GM18519 (cell line): ENCODE results near the gene FN1.
A peak's percentile ranks its signal among the peaks of the same experiment; 100 is the strongest.

ENCODE experiments used
- ATAC-seq: cut with Tn5 transposase; IDR thresholded peaks from one replicate; pipeline ENCODE4 v1.9.1; 2021; ENCODE audit warnings: mild to moderate bottlenecking, moderate library complexity; ENCODE audit not compliant: unreplicated experiment, low FRiP score

The FN1 gene

DNA sequence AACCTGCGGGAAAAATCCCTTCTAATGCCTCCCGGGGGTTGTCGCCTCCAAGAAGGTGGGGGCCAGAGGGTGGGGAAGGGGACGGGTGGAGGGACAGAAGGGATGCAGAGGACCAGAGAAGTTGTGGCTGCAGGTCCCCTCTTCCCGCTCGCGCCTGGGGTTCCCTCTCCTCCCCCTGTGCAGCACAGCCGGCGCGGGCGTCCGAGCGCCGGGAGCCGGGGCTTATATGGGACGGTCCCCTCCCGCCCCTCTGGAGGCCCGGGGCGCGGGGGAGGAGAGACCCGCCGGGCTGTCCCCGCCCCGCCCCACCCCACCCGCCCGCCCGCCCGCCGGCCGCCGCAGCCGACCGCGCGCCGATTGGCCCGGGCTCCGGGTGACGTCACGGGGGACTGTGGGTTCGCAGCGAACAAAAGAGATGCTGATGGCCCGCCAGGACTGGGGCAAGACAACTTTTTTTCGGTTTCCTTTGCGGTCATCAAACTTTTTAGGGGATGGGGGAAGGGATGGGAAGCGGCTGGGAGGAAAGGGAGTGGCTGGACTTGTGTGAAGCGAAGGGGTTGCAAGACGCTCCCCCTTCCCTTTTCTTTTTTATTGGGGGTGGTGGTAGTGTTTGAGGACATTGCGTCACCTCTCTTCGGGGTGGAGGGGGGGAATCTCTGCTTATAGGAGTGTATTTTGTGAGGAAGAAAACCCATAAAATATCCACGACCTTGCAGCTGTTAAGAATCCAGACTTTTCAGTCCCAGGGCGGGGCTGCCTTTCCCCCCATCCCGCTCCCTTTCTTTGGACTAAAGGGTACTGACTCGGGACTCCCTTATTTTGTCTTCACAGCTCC is at the start of gene FN1:
Gene FN1, minus strand, starts transcription at position 199 of the 835 bp plus-strand sequence. CDS start 266 bp downstream, outside the sequence.
- ATAC-seq = no peak

DNA sequence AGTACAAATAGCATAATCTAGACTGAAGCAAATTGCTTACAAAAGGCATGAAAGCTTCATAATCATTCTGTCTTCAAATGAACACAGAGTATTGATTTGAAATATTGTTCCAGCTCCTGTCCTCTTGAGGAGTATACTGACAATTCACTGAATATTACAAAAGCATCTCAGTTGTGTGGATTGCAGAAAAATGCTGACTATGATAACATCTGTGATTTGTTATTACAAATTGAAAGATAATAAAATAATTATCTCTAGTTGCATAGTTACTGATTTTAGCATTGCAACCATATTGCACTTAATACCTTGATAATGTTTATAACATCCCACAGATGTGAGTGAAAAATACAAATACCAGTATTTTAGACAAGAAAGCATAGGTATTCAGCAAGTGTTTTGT is 49.2 kb upstream of the FN1 start:
- no peak for ATAC-seq

DNA sequence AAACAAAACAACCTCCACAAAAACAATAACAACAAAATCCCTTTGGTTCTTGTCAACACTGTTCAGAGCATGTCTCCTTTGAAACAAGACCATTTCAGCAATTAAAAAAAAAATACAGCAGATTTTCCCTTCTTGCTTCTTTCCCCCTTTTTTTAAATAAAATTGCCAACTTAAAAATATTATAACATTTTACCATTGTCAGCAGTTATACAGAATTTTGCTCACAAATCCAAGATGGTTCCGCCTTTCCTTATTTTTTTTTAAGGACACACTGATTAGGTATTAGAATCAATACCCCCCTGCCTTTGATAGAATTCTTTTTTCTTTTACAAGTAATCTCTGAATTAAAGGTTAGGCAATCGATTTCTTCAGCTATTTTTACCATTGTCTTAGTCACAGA is 48.7 kb upstream of the FN1 start:
- ATAC-seq = no peak

DNA sequence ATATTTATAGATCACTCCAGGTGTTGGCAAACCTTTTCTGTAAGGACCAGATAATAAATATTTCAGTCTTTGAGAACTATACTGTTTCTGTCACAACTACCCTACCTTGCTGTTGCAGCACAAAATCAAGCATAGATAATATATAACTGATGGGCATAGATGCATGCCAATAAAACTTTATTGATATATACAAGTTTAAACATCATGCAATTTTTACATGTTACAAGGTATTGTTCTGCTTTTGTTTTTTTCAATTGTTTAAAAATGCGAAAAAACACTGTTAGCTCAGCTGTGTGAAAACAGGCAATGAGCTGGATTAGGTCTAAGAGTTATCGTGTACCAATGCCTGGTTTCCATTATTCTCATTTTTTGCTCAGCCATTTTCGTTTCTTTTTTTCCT is 47.6 kb upstream of the FN1 start:
- no peak for ATAC-seq

DNA sequence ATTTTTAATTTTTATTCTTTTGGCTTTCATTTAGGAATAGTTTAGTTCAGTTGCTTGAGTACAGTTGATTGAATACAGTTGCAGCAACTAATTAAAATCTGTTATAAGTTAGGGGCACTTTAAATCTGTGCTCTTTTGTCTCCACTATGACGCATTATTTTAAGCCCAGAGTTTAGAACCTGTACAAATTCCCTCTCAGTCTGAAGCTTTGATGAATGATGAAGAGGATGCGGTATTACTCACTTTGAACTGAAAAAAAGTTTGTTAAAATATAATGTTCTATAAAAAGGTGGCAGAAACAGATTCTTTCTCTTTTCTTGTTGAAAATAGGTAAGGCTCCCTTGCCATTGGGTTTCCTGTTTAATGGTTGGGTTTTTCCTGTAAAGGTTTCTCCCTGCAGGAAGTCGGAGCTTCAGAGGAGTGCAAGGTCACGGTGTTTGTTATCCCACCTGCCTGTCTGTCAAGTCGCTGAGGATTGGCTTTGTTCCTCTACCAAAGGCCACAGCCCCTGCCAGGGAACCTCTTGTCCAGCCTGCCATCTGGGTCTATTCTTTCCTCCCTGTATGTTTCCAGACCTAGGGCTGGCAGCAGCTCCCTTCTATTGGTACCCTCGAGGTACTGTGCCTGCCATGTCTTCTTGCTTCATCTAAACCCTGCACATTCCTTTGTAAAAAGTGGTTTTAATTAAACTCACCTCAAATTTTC is 43.8 kb upstream of the FN1 start:
- no peak for ATAC-seq

DNA sequence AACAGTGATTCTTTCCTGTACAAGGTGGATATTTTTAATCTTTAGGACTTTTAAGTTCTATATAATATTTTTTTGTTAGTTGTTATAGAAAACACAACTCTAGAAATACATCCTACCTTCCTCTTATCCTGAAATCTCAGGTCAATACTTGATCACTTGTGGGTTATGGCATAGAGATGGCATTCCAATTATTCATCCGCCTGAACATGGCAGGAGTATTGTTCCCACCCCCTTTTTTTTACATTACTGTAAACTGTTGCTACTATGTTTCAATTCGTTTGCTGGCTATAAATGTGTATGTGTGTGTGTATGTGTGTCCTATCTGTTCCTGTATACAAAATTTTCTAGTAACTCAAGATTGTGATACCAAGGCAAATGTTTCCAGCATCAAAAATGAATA is 43.3 kb upstream of the FN1 start:
- ATAC-seq = no peak

DNA sequence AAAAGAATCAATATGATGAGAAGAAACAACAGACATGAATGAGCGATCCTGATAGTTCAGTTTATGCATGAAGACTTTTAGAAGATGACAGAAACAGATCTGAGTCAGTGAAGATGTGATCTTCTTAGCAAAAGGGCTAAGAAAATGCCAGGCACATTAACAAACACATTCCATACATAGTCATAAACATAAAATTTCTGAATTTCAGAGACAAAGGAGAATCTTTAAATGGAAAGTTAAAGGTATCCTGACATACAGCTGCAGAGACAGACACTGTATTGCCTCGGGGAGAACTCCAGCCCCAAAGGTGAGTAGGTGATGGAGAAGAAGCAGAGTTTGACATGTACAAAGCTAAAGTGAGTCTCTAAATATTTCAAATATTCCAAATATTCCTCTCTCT is 40.6 kb upstream of the FN1 start:
- no peak for ATAC-seq

DNA sequence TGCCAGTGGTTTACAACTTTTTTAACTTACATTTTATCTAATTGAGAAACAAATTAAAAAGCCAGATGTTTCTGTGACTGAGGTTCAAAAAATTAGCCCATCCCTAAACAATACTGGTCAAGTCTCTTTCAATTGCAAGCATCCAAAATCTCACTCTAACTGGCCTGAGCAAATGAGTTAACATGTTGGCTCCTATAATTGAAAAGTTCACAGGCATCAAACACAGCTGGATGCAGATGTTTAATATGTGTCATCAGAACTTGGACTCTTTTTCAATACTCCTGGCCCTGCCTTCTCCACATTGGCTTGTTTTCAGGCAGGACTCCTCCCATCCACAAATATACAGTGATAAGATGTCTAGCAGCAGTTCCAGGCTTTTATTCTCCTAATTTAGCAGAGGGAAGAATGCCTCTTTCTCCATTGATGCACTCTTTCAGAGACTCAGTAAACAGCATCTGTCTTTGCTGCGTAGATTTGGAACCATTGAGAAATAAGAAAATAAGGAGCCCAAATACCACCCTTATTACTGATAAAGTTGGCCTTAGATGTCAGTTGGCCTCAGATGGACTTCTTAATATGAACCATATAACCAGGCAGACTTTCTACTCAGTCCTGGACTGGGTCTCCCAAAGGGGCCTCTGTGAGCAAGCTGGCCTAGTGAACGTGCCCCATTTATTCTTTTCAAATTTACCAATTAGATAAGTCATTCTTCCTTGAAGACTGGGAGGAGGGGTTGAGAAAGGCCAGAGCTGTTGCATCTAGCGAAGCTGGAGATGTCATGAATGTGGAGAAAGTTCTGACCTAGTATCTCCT is 30.4 kb upstream of the FN1 start:
- no peak for ATAC-seq

DNA sequence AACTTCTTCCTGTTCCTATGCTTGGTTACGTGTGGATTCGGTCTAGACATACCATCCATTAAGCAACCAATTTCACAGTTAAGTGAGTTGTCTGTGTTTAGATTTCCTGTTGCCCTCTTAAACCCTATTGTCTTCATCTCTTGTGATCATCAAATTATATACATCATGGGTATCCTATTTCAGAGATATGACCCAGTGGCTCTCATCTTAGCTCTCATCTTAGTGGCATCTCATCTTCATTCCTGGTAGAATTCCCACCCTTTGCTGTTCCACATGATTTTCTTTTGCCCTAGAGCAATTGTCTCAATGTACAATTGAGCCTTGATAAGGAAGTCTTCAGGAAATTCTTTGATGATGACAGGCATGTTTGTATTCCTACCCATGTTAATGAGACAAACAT is 29.4 kb upstream of the FN1 start:
- ATAC-seq = no peak

DNA sequence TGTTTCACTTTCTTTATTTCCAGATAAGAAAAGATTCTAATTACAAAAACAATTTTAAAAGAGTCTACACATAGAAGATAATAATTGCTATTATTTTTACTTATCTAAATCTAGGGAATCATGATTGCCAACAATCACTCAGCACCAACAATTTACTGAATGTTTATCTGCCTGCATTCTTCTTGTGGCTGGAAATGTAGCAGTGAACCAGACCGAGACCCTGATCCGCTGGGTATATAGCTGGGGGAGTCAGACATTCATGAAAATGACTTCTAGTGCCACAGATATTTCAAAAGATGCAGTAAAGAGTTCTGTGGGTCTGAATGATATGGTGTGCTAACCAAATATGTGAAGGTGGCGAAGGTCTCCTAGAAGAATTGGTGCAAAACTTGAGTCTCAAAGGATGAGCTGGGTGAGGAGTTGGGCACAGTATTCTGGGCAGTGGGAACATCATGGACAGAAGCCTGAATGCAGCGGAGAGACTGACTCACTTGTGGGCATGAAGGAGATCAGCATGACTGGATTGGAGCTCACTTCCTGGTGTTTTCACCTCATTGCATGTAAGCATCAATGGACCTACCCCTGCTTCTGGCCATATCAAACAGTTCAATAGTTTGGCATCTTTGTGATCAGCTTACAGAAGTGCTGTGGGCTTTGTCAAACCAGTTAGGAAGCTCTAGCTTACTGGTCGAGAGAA is 26.1 kb upstream of the FN1 start:
- ATAC-seq = no peak

DNA sequence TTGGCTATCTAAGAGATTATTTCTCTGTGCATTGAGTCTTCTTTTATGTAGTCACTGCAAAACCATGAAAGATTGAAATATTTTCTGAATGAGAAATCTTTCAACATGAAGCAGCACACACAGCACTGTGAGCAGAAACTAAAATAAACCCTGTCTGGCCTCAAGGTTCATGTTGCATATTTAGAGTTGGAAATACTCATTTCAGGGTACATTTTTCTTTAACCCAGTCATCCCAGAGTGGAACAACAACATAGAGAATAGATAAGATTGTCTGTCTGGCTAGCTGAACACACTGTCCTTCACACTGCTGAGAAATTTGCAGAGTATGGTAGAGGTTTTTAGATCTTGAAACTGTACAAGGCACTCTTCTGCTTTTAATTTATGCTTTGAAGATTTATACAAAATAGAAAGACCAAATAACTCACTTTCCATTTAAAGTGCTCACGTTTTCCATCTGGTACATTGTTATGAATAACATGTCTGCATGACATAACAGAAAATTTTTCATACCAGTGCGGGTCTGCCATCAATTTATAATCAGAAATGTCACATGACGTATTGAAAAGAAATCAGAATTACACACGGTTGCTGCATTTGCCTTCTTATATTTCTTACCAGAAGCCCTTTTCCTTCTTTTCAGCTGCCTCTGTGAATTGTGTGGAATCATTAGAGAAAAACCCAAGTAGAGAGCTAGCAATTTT is 25.0 kb upstream of the FN1 start:
- no peak for ATAC-seq

DNA sequence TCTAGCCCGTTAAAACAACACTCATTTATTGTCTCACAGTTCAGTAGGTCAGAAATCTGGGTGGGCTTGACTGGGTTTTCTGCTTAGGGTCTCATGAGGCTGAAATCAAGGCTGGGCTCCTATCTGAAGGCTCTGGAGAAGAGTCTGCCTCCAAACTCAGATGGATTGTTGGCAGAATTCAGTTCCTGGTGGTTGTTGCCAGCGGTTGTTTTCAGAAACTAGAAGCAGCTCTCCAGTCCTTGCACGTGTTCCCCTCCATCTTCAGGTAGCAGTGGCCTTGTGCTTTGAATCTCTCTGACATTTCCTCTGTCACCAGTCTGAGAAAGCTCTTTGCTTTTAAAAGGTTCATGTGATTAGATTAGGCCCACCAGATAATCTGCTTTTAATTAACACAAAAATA is 20.1 kb upstream of the FN1 start:
- ATAC-seq = no peak

DNA sequence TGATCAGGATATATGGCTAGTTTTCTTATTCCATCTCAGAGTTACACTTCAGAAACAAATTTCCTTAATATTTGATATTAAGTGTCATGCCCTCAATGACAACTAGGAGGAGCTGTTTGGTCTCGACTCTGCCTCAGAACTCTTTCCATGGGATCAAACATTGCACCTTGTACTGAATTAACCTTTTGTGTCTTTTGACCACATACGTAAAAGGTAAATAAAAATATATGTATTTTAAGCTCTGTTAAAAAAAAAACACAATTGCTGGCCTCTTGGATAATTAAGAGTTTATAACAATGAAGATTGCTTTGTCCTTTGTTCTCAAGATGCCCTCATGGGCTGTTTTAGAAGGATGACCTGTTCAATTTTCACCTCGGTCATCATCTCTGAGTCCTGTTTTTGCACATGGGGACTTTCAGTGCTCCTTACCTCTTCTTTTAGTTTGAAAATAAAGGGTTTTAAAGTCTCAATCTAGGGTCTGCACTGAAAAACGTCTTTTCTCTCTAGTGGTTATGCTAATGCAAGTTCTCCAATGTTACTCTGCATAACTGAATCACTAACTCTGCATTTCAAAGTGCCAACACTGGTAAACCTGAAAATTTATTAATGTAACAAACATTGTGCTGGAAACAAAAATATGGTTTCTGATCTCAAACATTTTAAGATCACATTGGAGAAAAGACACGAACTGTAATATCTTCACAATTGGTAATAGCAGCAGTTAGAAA is 18.8 kb upstream of the FN1 start:
- peak; percentile 79 for ATAC-seq

DNA sequence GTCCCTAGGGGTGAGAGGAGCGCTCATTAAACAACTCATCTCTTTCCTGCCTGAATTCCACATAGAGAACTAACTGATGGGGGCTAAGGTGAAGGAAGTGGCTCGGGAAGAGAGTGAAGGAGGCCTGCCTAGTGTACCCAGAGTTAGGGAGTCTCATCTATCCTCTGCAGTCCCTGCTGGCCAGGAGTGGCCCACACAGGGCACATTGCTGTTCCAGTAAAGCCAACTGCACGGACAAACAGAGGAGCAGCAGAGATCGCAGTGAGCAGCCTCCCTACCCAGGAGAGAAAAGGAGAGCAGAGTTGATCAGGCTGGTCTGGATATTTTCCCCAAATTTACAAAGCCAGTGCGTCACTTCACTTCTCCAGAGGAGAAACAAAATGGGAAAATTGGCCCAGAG is 16.9 kb upstream of the FN1 start:
- ATAC-seq = no peak

DNA sequence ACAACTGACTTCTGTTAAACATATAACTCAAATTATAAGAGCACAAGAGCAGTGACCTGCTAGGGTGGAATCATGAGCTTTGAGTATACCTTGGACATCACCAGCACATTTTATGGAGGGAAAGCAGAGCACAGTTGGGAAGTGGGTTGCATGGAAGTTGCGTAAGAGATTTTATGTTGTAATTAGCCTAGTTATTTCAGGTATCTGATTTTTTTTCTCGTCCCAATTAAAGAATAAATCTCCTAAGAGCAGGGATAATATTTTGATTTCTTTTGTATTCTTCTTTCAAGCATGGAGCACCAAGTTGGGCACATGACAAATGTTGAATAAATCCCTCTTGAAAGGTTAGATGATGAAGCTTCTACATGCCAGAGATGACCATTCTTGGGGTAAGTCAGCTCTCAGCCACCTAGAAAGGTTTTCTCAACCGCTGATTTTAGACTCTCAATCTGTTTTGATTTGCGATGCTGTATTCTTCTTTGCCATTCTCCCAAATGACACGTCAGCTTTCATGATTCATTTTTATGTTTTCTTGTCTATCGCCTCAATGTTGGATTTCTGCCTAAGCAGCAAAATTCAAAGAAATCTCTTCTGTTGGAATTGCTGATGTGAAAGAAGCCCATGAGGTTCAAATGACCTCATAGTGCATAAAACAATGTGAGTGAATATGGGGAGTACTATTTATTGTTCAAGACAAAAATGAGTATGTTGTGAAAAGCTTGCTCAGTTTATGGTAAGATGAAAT is 15.3 kb upstream of the FN1 start:
- ATAC-seq = no peak

DNA sequence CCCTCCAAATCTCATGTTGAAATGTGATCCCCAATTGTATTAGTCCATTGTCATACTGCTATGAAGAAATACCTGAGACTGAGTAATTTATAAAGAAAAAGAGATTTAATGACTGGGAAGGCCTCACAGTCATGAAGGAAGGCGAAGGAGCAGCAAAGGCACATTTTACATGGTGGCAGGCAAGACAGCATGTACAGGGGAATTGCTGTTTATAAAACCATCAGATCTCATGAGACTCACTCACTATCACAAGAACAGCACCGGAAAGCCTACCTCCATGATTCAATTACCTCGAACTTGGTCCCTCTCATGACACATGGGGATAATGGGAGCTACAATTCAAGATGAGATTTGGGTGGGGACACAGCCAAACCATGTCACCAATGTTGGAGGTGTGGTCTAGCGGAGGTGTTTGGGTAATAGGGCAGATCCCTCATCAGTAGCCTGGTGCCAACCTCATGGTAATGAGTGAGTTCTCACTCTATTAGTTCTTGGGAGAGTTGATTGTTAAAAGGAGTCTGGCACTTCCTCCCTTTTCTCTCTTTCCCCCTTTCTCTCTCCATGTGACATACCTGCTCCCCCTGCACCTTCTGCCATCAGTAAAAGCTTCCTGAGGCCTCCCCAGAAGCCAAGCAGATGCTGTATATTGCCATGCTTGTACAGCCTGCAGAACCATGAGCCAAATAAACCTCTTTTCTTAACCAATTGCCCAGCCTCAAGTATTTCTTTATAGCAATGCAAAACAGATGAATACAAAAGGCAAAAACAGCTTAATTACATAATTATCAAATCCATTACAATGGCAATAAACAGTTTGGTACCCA is 14.5 kb upstream of the FN1 start:
- ATAC-seq = no peak

DNA sequence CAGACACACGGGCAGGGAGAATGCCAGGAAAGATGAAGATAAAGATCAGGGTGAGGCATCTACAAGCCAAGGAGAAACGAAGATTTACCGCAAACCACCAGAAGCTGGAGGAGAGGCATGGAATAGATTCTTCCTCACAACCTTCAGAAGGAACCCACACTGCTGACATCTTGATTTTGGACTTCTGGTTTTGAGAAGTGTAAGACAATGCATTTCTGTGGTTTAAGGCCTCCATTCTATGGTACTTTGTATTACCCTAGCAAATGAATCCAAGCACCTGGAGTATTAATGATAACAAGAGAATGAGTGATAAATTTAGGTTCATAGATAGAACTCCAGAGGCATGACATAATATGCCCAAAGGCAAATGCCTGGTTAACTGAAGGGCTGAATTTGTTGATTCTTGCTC is 11.8 kb upstream of the FN1 start:
- ATAC-seq = no peak

DNA sequence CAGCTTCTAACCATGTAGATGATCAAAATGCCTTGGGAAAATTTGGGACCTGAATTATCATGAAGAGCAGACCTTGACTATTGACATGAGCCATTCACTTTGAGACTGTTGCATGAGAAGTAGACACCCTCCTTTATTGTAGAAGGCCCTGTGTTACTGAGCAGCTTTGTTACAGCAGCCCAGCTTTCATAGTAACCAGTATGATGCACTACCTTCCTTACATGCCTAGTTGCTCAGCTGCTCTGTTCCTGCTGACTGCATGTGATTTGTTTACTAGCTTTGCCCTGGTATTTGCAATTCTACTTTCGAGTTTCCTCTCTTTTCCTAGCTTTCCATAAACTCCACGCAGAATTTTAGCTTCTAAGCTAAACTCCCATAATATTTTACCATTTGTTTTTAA is 11.2 kb upstream of the FN1 start:
- no peak for ATAC-seq
